ENCODE results near the gene PKP3.
"Not testable (repeated sequence)": the region's sequence is repeated elsewhere in the genome, so short reads cannot be mapped to it uniquely, and the experiment has no call there.

PKP3 gene

GRCh38 chr11:362642-363442 lies 31.2 kb upstream of the PKP3 start:
- DNase-seq (ENCODE audit: low spot score), result peak; percentile 5

DNA sequence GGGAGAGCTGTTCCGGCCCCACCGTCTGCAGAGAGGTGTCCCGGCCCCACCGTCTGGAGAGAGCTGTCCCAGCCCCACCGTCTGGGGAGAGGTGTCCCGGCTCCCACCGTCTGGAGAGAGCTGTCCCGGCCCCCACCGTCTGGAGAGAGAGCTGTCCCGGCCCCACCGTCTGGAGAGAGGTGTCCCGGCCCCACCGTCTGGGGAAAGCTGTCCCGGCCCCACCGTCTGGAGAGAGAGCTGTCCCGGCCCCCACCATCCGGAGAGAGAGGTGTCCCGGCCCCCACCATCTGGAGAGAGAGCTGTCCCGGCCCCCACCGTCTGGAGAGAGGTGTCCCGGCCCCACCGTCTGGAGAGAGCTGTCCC lies 30.6 kb upstream of the PKP3 start:
- not testable (repeated sequence) for DNase-seq (ENCODE audit: low spot score)

DNA sequence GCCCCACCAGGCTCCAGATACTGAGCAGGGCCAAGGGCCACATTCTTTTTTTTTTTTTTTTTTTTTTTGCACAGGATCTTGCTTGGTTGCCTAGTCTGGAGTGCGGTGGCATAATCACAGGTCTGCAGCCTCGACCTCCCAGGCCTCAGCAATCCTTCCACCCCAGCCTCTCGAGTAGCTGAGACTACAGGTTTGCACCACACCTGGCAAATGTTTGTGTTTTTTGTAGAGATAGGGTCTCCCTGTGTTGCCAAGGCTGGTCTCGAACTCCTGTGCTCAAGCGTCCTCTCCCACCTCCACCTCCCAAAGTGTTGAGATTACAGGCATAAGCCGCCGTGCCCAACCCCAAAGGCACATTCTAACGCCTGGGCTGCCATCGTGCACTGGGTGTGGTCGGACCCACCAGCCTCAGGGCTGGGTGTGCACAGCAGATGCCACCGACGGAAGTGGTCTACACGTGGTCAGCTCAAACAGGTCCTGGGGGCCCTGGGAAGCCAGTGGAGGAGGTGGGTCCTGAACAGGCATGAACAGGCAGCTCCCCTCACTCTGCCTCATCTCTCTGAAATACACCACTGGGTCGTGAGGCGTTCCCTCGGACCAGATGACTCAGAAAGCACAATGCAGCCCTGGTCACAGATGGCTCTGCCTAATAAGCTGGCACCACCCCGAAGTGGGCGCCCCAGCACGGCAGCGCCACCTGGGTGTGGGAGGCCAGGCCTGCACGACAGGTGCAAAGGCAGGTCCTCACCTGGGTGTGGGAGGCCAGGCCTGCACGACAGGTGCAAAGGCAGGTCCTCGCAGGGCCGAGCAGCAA lies 29.9 kb upstream of the PKP3 start:
- DNase-seq (ENCODE audit: low spot score), result peak; percentile 77

GRCh38 chr11:364991-365725 lies 28.9 kb upstream of the PKP3 start:
- peak; percentile 8 for DNase-seq (ENCODE audit: low spot score)

DNA sequence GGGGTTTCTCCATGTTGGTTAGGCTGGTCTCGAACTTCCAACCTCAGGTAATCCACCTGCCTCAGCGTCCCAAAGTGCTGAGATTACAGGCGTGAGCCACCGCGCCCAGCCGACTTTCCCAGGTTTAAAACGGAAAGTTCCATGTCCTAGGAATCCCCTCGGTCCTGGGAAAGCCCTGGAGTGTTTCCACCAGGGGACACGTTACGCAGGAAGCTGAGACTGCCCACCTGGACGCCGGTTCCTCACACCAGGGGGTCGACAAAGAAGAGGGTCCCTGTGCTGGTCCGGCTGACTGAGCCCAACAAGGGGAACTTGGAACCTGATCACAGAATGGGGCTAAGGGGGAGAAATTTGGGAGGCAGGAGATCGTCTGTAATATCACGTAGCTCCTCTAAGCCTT lies 28.2 kb upstream of the PKP3 start:
- DNase-seq (ENCODE audit: low spot score), result no peak

- DNase-seq (ENCODE audit: low spot score), result no peak
These were observed 26.0 kb upstream of the PKP3 start for GRCh38 chr11:367956-368413.

- peak; percentile 61 for DNase-seq (ENCODE audit: low spot score)
These were observed 25.3 kb upstream of the PKP3 start for GRCh38 chr11:368414-369335.

DNA sequence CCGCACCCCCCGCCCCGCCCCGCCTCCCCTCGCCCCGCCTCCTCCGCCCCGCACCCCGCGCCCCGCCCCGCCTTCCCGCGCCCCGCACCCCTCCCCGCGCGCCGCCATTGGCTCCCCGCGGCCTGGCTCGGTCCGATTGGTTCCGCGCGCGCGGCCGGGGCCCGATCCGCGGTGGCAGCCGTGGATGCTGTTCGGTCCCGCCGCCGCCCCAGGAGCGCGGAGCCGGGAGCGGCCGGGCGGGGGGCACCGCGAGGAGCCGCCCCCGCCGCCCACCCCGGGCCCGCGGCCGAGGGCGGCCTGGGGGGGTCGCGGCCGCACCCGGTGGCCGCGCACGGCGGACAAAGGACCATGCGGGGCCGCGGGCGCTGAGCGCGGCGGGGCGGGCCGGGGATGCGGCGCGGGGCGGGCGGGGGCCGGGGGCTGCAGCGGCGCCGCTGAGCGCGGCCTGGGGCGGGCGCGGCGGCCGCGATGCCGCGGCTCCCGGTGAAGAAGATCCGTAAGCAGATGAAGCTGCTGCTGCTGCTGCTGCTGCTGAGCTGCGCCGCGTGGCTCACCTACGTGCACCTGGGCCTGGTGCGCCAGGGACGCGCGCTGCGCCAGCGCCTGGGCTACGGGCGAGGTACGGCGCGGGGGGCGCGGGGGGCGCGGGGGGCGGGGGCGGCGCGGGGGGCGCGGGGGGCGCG lies 24.5 kb upstream of the PKP3 start, which contains the start of gene B4GALNT4:
B4GALNT4 (plus strand) TSS at position 164 of the 683 bp plus-strand sequence; CDS start at position 469, 305 bp downstream.
- DNase-seq (ENCODE audit: low spot score), result peak; percentile 80

- DNase-seq (ENCODE audit: low spot score), result peak; percentile 5
These were observed 23.7 kb upstream of the PKP3 start for GRCh38 chr11:370070-370941.

GRCh38 chr11:371051-371450 lies 23.0 kb upstream of the PKP3 start:
- no peak for DNase-seq (ENCODE audit: low spot score)

DNA sequence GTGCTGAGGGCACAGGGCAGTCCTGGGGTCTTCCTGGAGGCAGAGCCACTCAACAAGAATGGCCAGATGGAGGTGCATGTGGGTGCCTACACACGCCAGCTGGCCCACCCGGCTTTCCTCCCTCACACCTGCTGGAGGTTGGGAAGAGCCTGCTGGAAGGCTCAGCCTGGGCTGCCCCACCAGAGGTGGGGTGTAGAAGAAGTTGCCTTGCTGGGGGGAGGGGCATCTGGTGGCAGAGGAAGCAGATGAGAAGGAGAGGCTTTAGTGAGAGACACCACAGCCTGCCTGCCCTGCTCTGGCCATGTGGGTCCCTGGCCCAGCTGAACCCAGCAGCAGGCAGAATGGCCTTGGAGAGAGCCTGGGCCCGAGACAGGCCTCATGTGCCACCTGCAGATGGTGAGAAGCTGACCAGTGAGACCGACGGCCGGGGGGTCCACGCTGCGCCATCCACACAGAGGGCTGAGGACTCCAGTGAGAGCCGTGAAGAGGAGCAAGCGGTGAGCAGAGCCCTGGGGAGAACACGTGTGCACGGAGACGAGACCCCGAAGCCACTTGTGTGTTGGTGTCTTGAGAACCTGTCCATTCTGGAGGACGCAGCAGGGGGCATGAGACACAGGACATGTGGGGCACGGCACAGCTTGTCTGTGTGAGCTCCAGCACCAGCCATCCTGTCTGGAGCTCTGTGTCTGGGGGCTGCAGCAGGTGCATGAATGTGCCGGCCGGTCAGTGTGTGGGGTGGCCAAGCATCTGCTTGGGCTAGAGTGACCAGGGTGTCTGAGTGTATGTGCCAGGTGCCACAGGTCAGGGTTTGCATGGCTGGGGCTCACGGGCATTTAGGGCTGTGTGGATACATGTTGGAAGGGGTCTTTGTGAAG lies 22.1 kb upstream of the PKP3 start:
- no peak for DNase-seq (ENCODE audit: low spot score)

- no peak for DNase-seq (ENCODE audit: low spot score)
These were observed 20.9 kb upstream of the PKP3 start for GRCh38 chr11:372809-373715.

- no peak for DNase-seq (ENCODE audit: low spot score)
These were observed 20.1 kb upstream of the PKP3 start for GRCh38 chr11:373716-374551.

GRCh38 chr11:375065-376025 lies 18.7 kb upstream of the PKP3 start:
- no peak for DNase-seq (ENCODE audit: low spot score)

- no peak for DNase-seq (ENCODE audit: low spot score)
These were observed 17.4 kb upstream of the PKP3 start for GRCh38 chr11:376531-377173.

Measured in AG20443 (cell line).